HG03103 (cell line): ENCODE results near the gene AFM.

Experiments
- ATAC-seq: cut with Tn5 transposase; IDR thresholded peaks from one replicate; pipeline ENCODE4 v1.9.1; 2021; ENCODE audit warnings: low read depth; ENCODE audit not compliant: unreplicated experiment

AFM gene

GRCh38 chr4:73450398-73451004 lies 31.0 kb upstream of the AFM start:
- ATAC-seq: no peak

DNA sequence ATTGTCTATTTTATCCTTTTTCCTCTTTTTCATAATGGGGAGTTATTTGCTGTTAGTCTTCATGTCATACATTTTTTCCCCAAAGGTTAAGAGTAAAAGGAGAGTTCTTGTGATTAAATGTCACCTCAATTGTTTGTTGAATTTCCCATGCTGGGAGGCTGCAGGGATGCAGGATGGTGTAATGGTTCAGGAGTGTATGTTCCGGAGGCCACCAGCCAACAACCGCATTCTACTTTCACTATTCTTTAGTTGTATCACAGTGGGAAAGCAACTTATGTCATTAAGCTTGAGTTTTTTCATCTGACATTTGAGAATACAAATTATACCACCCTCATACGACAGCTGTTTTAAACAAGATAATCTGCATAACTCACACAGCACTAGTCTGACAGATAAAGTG lies 30.1 kb upstream of the AFM start:
- no peak for ATAC-seq

GRCh38 chr4:73451981-73452747 lies 29.4 kb upstream of the AFM start:
- no peak for ATAC-seq

- no peak for ATAC-seq
Measured at GRCh38 chr4:73452953-73453700, 28.4 kb upstream of the AFM start.

GRCh38 chr4:73453701-73454005 lies 27.9 kb upstream of the AFM start:
- no peak for ATAC-seq

GRCh38 chr4:73454920-73455319 lies 26.6 kb upstream of the AFM start:
- no peak for ATAC-seq

- no peak for ATAC-seq
Measured at GRCh38 chr4:73456177-73457022, 25.1 kb upstream of the AFM start.

GRCh38 chr4:73458184-73459047 lies 23.1 kb upstream of the AFM start:
- ATAC-seq: no peak

DNA sequence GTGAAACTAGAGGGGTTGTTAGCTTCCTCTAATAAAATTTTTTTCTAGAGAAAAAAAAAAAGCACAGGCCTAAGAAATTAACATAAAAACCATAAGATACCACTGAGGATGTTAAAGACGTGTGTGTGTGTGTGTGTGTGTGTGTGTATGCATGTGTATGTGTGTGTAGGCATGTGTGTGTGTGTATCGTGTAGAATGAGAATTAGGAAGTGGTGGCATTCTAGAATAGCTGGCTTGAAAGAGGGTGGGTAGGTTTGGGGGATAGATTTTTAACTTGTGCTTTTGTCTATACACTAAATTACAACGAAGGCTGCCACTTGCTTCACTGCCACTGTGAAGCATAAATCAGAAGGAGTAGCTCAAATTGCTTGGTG lies 22.5 kb upstream of the AFM start:
- no peak for ATAC-seq

- ATAC-seq: no peak
Measured at GRCh38 chr4:73460913-73461522, 20.5 kb upstream of the AFM start.

- ATAC-seq: no peak
Measured at GRCh38 chr4:73468170-73468569, 13.4 kb upstream of the AFM start.

DNA sequence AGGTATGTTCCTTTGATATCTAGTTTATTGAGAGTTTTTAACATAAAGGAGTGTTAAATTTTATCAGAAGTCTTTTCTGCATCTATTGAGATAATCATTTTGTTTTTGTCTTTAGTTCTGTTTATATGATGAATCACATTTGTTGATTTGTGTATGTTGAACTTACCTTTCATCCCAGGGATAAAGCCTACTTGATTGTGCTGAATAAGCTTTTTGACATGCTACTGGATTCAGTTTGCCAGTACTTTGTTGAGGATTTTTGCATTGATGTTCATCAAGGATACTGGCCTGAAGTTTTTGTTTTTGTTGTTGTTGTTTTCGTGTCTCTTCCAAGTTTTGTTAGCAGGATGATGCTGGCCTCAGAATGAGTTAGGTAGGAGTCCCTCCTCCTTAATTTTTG lies 10.8 kb upstream of the AFM start:
- ATAC-seq: no peak

DNA sequence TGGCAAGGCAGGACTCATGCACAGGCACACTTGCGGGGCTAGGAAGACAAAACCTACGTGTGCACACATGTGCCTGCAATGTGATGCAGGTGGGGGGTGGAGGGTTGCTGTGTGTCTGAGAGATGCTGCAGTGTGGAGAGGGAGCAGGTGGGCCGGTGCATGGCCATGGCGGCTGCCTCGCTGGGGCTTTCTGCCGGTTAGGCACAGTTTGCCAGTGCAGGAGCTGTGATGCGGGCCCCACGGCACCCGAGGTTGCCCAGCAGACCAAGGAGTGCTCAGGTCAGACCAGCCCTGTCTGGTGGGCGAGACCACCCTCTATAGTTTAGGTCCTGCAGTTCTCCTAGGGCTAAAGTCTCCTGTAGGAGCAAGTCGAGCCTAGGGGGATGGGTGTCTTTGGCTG lies 4.4 kb upstream of the AFM start:
- ATAC-seq: no peak

- no peak for ATAC-seq
Measured at GRCh38 chr4:73479323-73479722, 2.2 kb upstream of the AFM start.

- ATAC-seq: no peak
Measured at GRCh38 chr4:73485085-73485484, 3.5 kb downstream of the AFM start.

- no peak for ATAC-seq
Measured at GRCh38 chr4:73485596-73485995, 4.1 kb downstream of the AFM start.

DNA sequence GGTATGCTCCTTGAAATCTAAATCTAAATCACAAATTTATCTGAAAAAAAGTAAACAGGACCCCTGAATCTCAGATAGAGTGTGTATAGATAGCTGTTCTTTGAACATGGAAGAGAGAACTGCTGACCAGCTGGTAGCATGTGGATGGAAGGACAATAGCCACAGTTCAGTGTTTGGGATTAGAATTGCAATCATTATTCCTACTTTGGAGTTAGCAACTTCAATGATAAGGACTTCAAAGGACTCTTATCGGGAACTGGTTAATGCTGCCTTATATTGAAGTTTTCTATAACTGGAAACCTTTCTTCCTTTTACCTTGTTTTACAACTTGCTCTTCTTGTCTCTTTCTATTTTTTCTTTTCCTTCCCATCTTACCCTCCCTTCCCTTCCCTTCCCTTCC lies 5.0 kb downstream of the AFM start:
- ATAC-seq: no peak

GRCh38 chr4:73487233-73487632 lies 5.7 kb downstream of the AFM start:
- ATAC-seq: no peak

GRCh38 chr4:73499996-73500765 lies 18.6 kb downstream of the AFM start:
- ATAC-seq: no peak
